IMR-90 (cell line): ENCODE measurements around the gene DCDC2B. TPM values are rescaled to one million over a fixed set of nuclear protein-coding genes. Genes with fewer than 3 reads are reported as not detected.

Experiments
- ATAC-seq: fragments of 200-7000 bp; cut with Tn5 transposase; 2 replicates; pipeline ENCODE4 v1.9.1; 2020; ENCODE audit warnings: low read depth, mild to moderate bottlenecking, moderate library complexity
- BruUV-seq: library from RNA; stranded (reverse); fragments of 400-500 nt; replicated peaks from 2 replicates; lab custom pipeline; 2021; lab: Mats Ljungman, UMichigan
- CTCF ChIA-PET: fragments of 300-600 bp; formaldehyde crosslinking; extraction: SDS; loops from one replicate; lab custom pipeline; 2021; ENCODE audit warnings: antibody characterized with exemption; lab: Yijun Ruan, JAX
- POLR2A ChIA-PET: fragments of 300-600 bp; sonication (Branson Sonifier 250); formaldehyde crosslinking; loops from one replicate; lab custom pipeline; 2022; ENCODE audit warnings: antibody characterized with exemption; ENCODE audit not compliant: unreplicated experiment; lab: Charles Lee
- DNase-seq: peaks from one replicate; pipeline ENCODE4 v3.0.0; 2013
- H2AFZ ChIP-seq: replicated peaks from 2 replicates; pipeline ENCODE3; 2013; ENCODE audit warnings: low read length, mild to moderate bottlenecking; ENCODE audit not compliant: poor library complexity
- H2AK5ac ChIP-seq: 2 replicates; pipeline ENCODE4 v1.6.1; 2013; ENCODE audit warnings: low read depth, low read length, inconsistent platforms
- H2AK9ac ChIP-seq: replicated peaks from 2 replicates; pipeline ENCODE3; 2013; ENCODE audit warnings: mild to moderate bottlenecking, low read depth, low read length, moderate library complexity; ENCODE audit not compliant: poor library complexity
- H2BK120ac ChIP-seq: 2 replicates; pipeline ENCODE4 v1.6.1; 2013; ENCODE audit warnings: low read depth, low read length, inconsistent platforms
- H2BK15ac ChIP-seq: 3 replicates; pipeline ENCODE4 v1.6.1; 2013; ENCODE audit warnings: low read depth, low read length, inconsistent platforms
- H2BK20ac ChIP-seq: 2 replicates; pipeline ENCODE4 v1.6.1; 2013; ENCODE audit warnings: low read depth, mild to moderate bottlenecking, inconsistent platforms, low read length, moderate library complexity
- H2BK5ac ChIP-seq: 2 replicates; pipeline ENCODE4 v1.6.1; 2013; ENCODE audit warnings: mild to moderate bottlenecking, low read depth, low read length, inconsistent platforms; ENCODE audit not compliant: poor library complexity, severe bottlenecking
- H3K14ac ChIP-seq: replicated peaks from 2 replicates; pipeline ENCODE4 v1.6.1; 2013; ENCODE audit warnings: low read depth, low read length, inconsistent platforms
- H3K18ac ChIP-seq: 2 replicates; pipeline ENCODE4 v1.6.1; 2013; ENCODE audit warnings: low read depth, low read length, control low read depth
- H3K23ac ChIP-seq: 2 replicates; pipeline ENCODE4 v1.6.1; 2013; ENCODE audit warnings: low read depth, low read length, inconsistent platforms
- H3K27ac ChIP-seq: 2 replicates; pipeline ENCODE4 v1.5.1; 2013; ENCODE audit warnings: mild to moderate bottlenecking, control low read depth, low read length; ENCODE audit not compliant: insufficient read depth
- H3K27me3 ChIP-seq: 2 replicates; pipeline ENCODE4 v1.6.1; 2013; ENCODE audit warnings: low read length; ENCODE audit not compliant: control insufficient read depth, insufficient read depth
- H3K36me3 ChIP-seq: 2 replicates; pipeline ENCODE4 v1.6.1; 2013; ENCODE audit warnings: low read length, mixed read lengths; ENCODE audit not compliant: control insufficient read depth, insufficient read depth
- H3K4ac ChIP-seq: 2 replicates; pipeline ENCODE4 v1.6.1; 2013; ENCODE audit warnings: low read depth, low read length, inconsistent platforms
- H3K4me1 ChIP-seq: 2 replicates; pipeline ENCODE4 v1.6.1; 2013; ENCODE audit warnings: low read length, mixed read lengths; ENCODE audit not compliant: control insufficient read depth, insufficient read depth
- H3K4me2 ChIP-seq: 2 replicates; pipeline ENCODE4 v1.6.1; 2013; ENCODE audit warnings: low read depth, mild to moderate bottlenecking, control low read depth, low read length, moderate library complexity
- H3K4me3 ChIP-seq: 2 replicates; pipeline ENCODE4 v1.5.1; 2013; ENCODE audit warnings: low read depth, mild to moderate bottlenecking, control low read depth, low read length, moderate library complexity; ENCODE audit not compliant: insufficient read depth
- H3K56ac ChIP-seq: 2 replicates; pipeline ENCODE4 v1.6.1; 2013; ENCODE audit warnings: low read length, inconsistent platforms; ENCODE audit not compliant: insufficient read depth; ENCODE audit errors: extremely low read depth
- H3K79me1 ChIP-seq, 2 experiments: 2 replicates each; pipeline ENCODE4 v1.6.1; 2013; ENCODE audit warnings: low read length in 2 of 2, inconsistent platforms in 1 of 2, low read depth in 1 of 2
- H3K9ac ChIP-seq: 2 replicates; pipeline ENCODE4 v1.6.1; 2013; ENCODE audit warnings: low read depth, low read length, control low read depth
- H3K9me1 ChIP-seq: 2 replicates; pipeline ENCODE4 v1.6.1; 2013; ENCODE audit warnings: low read length, inconsistent platforms; ENCODE audit not compliant: insufficient read depth
- H3K9me3 ChIP-seq: 2 replicates; pipeline ENCODE4 v1.6.1; 2013; ENCODE audit warnings: low read length; ENCODE audit not compliant: control insufficient read depth, insufficient read depth
- H4K20me1 ChIP-seq: 2 replicates; pipeline ENCODE4 v1.6.1; 2013; ENCODE audit warnings: low read length, inconsistent platforms; ENCODE audit not compliant: insufficient read depth
- H4K5ac ChIP-seq: 2 replicates; pipeline ENCODE4 v1.6.1; 2013; ENCODE audit warnings: mild to moderate bottlenecking, low read depth, low read length, control low read depth
- H4K8ac ChIP-seq, 2 experiments: 2 replicates each; pipeline ENCODE4 v1.6.1; 2013; ENCODE audit warnings: low read depth in 2 of 2, low read length in 2 of 2, control low read depth in 1 of 2, inconsistent platforms in 1 of 2
- H4K91ac ChIP-seq: 2 replicates; pipeline ENCODE4 v1.6.1; 2013; ENCODE audit warnings: low read depth, low read length, inconsistent platforms; ENCODE audit not compliant: insufficient read depth
- BHLHE40 ChIP-seq: fragments of 150-350 bp; IDR thresholded peaks from 2 replicates; pipeline ENCODE4 v1.6.1; 2016; ENCODE audit warnings: mild to moderate bottlenecking, low read depth, low read length
- CEBPB ChIP-seq: IDR thresholded peaks from 2 replicates; pipeline ENCODE4 v1.6.1; 2012; ENCODE audit warnings: low read depth, low read length, improper control_type of control experiment
- CHD1 ChIP-seq: IDR thresholded peaks from 2 replicates; pipeline ENCODE4 v1.6.1; 2012; ENCODE audit warnings: low read depth, low read length, improper control_type of control experiment
- CTCF ChIP-seq: conservative IDR thresholded peaks from 2 replicates; pipeline ENCODE4 v1.5.1; 2012; ENCODE audit warnings: mild to moderate bottlenecking, low read depth, low read length, improper control_type of control experiment
- FOS ChIP-seq: fragments of 150-350 bp; IDR thresholded peaks from 2 replicates; pipeline ENCODE4 v1.6.1; 2016; ENCODE audit warnings: low read depth, low read length
- MAZ ChIP-seq: IDR thresholded peaks from 2 replicates; pipeline ENCODE4 v1.6.1; 2012; ENCODE audit warnings: low read depth, mild to moderate bottlenecking, low read length, improper control_type of control experiment, moderate library complexity, borderline replicate concordance
- MXI1 ChIP-seq: IDR thresholded peaks from 2 replicates; pipeline ENCODE4 v1.6.1; 2012; ENCODE audit warnings: low read depth, mild to moderate bottlenecking, low read length, moderate library complexity, borderline replicate concordance
- NFE2L2 ChIP-seq: fragments of 150-350 bp; IDR thresholded peaks from 2 replicates; pipeline ENCODE4 v1.6.1; 2016; ENCODE audit warnings: low read depth, mild to moderate bottlenecking, low read length
- POLR2A ChIP-seq: IDR thresholded peaks from 2 replicates; pipeline ENCODE4 v1.6.1; 2012; ENCODE audit warnings: mild to moderate bottlenecking, low read depth, low read length
- RAD21 ChIP-seq: IDR thresholded peaks from 2 replicates; pipeline ENCODE4 v1.6.1; 2012; ENCODE audit warnings: low read length, improper control_type of control experiment
- RCOR1 ChIP-seq: IDR thresholded peaks from 2 replicates; pipeline ENCODE4 v1.6.1; 2012; ENCODE audit warnings: mild to moderate bottlenecking, low read length, improper control_type of control experiment; ENCODE audit not compliant: insufficient replicate concordance
- RFX5 ChIP-seq: IDR thresholded peaks from 2 replicates; pipeline ENCODE4 v1.8.0; 2012; ENCODE audit warnings: low read depth, mild to moderate bottlenecking, low read length, moderate library complexity
- SMC3 ChIP-seq: fragments of 150-350 bp; IDR thresholded peaks from 2 replicates; pipeline ENCODE4 v1.6.1; 2016; ENCODE audit warnings: low read depth, mild to moderate bottlenecking, antibody characterized with exemption, low read length, moderate library complexity
- USF2 ChIP-seq: fragments of 150-350 bp; IDR thresholded peaks from 2 replicates; pipeline ENCODE4 v1.6.1; 2017; ENCODE audit warnings: mild to moderate bottlenecking, antibody characterized with exemption, low read length, low read depth
- WGBS, 2 experiments: methylation state at CpG; one replicate each; pipeline versions ENCODE4 v1.1.5 to v1.1.7; 2013; ENCODE audit warnings: missing lambda C conversion rate in 2 of 2; ENCODE audit not compliant: insufficient read length in 1 of 2; ENCODE audit errors: extremely low coverage in 2 of 2; 5-methylcytosine and 5-hydroxymethylcytosine counted together
- dilution Hi-C: fragments of 300-500 bp; cut with HindIII; formaldehyde crosslinking; loops from one replicate; pipeline ENCODE4 v1.14.3; 2018; ENCODE audit warnings: low sequenced_read_pairs; ENCODE audit not compliant: unreplicated experiment
- in situ Hi-C: fragments of 300-500 bp; cut with MboI; formaldehyde crosslinking; loops from 3 replicates; pipeline ENCODE4 v1.14.3; 2019; ENCODE audit warnings: low sequenced_read_pairs, inconsistent platforms, mixed read lengths
- intact Hi-C: fragments of 100-400 bp; cut with micrococcal nuclease; formaldehyde crosslinking; loops from 2 replicates; pipeline ENCODE4 v1.10.0; 2022
- polyA plus RNA-seq, 3 experiments: library from polyadenylated mRNA; depleted of rRNA; stranded (reverse); fragments of >200 nt; gene quantifications; 2 replicates each; pipeline ENCODE4 v1.2.3, GENCODE V29; 2012; ENCODE audit warnings: low replicate concordance in 1 of 3
- total RNA-seq: library from RNA; depleted of rRNA; stranded (reverse); fragments of >200 nt; gene quantifications from 2 replicates; pipeline ENCODE4 v1.2.3, GENCODE V29; 2012
- TF ChIP-seq, protein P1 (sequence below): fragments of 150-350 bp; IDR thresholded peaks from 2 replicates; pipeline ENCODE4 v1.6.1; 2016; ENCODE audit warnings: low read depth, mild to moderate bottlenecking, low read length, moderate library complexity, borderline replicate concordance

Gene DCDC2B
- total and polyA plus RNA-seq, 2 of the 4 experiments (the other 2 are of a cell fraction): not detected

DNA sequence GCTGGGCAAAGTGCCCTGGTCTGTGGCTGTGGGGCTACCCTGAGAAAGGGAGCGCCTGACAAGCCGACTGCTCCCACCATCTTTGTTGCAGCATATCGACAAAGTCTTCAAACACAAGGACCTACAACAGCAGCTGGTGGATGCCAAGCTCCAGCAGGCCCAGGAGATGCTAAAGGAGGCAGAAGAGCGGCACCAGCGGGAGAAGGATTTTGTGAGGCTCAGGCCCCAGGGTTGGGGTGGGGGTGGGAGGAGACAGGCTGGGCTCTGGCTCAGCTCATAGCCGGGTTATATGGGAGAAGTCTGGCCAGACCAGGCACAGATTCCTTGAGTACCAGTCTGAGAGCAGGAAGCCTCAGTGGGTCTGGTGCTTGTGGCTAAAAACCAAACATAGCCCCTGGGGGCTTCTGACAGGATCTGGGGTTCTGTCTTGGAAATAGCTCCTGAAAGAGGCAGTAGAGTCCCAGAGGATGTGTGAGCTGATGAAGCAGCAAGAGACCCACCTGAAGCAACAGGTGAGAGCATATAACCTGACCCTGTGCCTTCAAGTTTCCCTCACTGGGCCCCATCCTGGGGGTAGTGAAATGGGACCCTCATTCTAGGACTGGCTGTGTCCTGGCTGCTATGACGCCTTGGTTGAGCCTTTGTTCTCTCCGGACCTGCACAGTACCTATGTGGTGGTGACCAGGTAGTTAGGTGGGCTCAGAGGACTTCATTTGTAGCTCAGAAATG lies 16.5 kb upstream of the DCDC2B start:
- dilution Hi-C loops: no loop called here
- H4K8ac ChIP-seq: no peak overlapping the region
- no peak overlapping the region for H2AK5ac ChIP-seq
- peaks cover 35% of the 10 kb centered on the region for H4K20me1 ChIP-seq
- H4K91ac ChIP-seq: no peak overlapping the region
- H3K36me3 ChIP-seq: peaks cover 92% of the 10 kb centered on the region
- H3K4ac ChIP-seq: no peak overlapping the region
- H3K9me3 ChIP-seq: no peaks in the 10 kb centered on the region
- no peak for DNase-seq
- no peak overlapping the region for H2BK20ac ChIP-seq
- ATAC-seq: no peak
- intact Hi-C loops: no loop called here
- H2BK120ac ChIP-seq: no peak overlapping the region
- no peak overlapping the region for H3K14ac ChIP-seq
- no peak overlapping the region for H3K9ac ChIP-seq
- in situ Hi-C loops: no loop called here
- H2BK15ac ChIP-seq: no peak overlapping the region
- no peak overlapping the region for H2AFZ ChIP-seq
- H3K4me1 ChIP-seq: peaks cover 14% of the 10 kb centered on the region
- no TSS peak for BruUV-seq
- H2BK5ac ChIP-seq: no peak overlapping the region
- H3K79me1 ChIP-seq: peaks cover 31 to 75% of the 10 kb centered on the region in 2 experiments
- CTCF ChIA-PET: no interaction called here
- no peak overlapping the region for H3K27ac ChIP-seq
- WGBS, 2 experiments: 96% methylated on average over 3 of the region's 8 CpGs; no CpG with 5 or more reads in 1 of the 2 experiments
- POLR2A ChIA-PET: interaction anchor here (0.8 kb wide), 1 partner anchor 10 kb away, joined by 3 read pairs; no protein-coding TSS in a partner anchor
- H4K5ac ChIP-seq: no peak overlapping the region
- H3K18ac ChIP-seq: no peak overlapping the region
- H3K23ac ChIP-seq: no peak overlapping the region
- no peak overlapping the region for H3K4me2 ChIP-seq
- peaks cover 8% of the 10 kb centered on the region; the same call in 1 of the 2 replicates for H3K9me1 ChIP-seq
- H2AK9ac ChIP-seq: no peak overlapping the region
- no peak overlapping the region for H3K56ac ChIP-seq
- no peak overlapping the region for H3K4me3 ChIP-seq
- no peaks in the 10 kb centered on the region for H3K27me3 ChIP-seq
- TF ChIP-seq BHLHE40: no peak
- no peak for TF ChIP-seq RAD21
- TF ChIP-seq, protein P1, sequence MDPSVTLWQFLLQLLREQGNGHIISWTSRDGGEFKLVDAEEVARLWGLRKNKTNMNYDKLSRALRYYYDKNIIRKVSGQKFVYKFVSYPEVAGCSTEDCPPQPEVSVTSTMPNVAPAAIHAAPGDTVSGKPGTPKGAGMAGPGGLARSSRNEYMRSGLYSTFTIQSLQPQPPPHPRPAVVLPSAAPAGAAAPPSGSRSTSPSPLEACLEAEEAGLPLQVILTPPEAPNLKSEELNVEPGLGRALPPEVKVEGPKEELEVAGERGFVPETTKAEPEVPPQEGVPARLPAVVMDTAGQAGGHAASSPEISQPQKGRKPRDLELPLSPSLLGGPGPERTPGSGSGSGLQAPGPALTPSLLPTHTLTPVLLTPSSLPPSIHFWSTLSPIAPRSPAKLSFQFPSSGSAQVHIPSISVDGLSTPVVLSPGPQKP: no peak
- TF ChIP-seq POLR2A: no peak
- no peak for TF ChIP-seq CHD1
- no peak for TF ChIP-seq SMC3
- TF ChIP-seq RCOR1: no peak
- TF ChIP-seq RFX5: no peak
- TF ChIP-seq NFE2L2: no peak
- no peak for TF ChIP-seq MAZ
- no peak for TF ChIP-seq CTCF
- no peak for TF ChIP-seq USF2
- TF ChIP-seq MXI1: no peak
- no peak for TF ChIP-seq CEBPB
- TF ChIP-seq FOS: no peak
